Ishikawa (cell line): ENCODE data around the gene SPEF2.

Experiments
- CEBPB ChIP-seq: IDR thresholded peaks from 2 replicates; pipeline ENCODE4 v1.6.1; 2012
- CREB1 ChIP-seq: IDR thresholded peaks from 2 replicates; pipeline ENCODE4 v1.6.1; 2012; ENCODE audit warnings: low read depth
- EGR1 ChIP-seq: IDR thresholded peaks from 2 replicates; pipeline ENCODE4 v1.6.1; 2012
- EP300 ChIP-seq: IDR thresholded peaks from 2 replicates; pipeline ENCODE4 v1.6.1; 2012; ENCODE audit warnings: borderline replicate concordance
- FOXM1 ChIP-seq: IDR thresholded peaks from 2 replicates; pipeline ENCODE4 v1.6.1; 2012; ENCODE audit warnings: low read depth, borderline replicate concordance
- NFIC ChIP-seq: IDR thresholded peaks from 2 replicates; pipeline ENCODE4 v1.6.1; 2012
- RAD21 ChIP-seq: IDR thresholded peaks from 2 replicates; pipeline ENCODE4 v1.6.1; 2012; ENCODE audit warnings: low read depth
- TAF1 ChIP-seq: IDR thresholded peaks from 2 replicates; pipeline ENCODE4 v1.6.1; 2012; ENCODE audit warnings: low read depth, mild to moderate bottlenecking
- TCF12 ChIP-seq: IDR thresholded peaks from 2 replicates; pipeline ENCODE4 v1.6.1; 2012; ENCODE audit warnings: low read depth
- TEAD4 ChIP-seq: IDR thresholded peaks from 2 replicates; pipeline ENCODE4 v1.6.1; 2012
- USF1 ChIP-seq: IDR thresholded peaks from 2 replicates; pipeline ENCODE4 v1.6.1; 2012
- YY1 ChIP-seq: IDR thresholded peaks from 2 replicates; pipeline ENCODE4 v1.6.1; 2012; ENCODE audit warnings: low read depth
- ZBTB7A ChIP-seq: IDR thresholded peaks from 2 replicates; pipeline ENCODE4 v1.6.1; 2012; ENCODE audit warnings: low read depth
- TF ChIP-seq, protein P1 (sequence below): IDR thresholded peaks from 2 replicates; pipeline ENCODE4 v1.6.1; 2012
- TF ChIP-seq, protein P2 (sequence below): IDR thresholded peaks from 2 replicates; pipeline ENCODE4 v1.6.1; 2012; ENCODE audit warnings: low read depth, mild to moderate bottlenecking

Gene SPEF2

DNA sequence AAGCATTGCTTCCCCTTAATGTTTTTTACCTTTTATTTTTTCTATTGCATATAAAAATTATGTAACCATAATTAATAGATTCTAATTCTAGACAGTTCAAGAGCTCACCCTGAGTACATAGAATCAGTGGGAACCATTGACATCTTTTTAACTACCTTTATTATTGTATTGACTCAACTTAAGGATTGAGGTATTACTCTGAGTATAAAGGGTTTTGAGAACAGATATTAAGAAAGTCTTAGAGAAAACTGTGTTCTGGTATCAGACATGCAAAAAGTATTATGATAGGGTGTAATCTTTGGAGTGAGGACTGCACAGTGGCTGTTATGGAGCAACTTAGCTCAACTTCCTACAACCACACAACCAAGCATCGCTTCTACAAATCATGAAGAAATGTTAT, 8.9 kb downstream of the SPEF2 start:
- TF ChIP-seq USF1 (no peak), NFIC (no peak), CEBPB (no peak), ZBTB7A (no peak), TEAD4 (no peak), YY1 (no peak), TAF1 (no peak), EGR1 (no peak), CREB1 (no peak), RAD21 (no peak), EP300 (no peak), FOXM1 (no peak), TCF12 (no peak)
- TF ChIP-seq, protein P1, sequence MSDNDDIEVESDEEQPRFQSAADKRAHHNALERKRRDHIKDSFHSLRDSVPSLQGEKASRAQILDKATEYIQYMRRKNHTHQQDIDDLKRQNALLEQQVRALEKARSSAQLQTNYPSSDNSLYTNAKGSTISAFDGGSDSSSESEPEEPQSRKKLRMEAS: no peak
- TF ChIP-seq, protein P2, sequence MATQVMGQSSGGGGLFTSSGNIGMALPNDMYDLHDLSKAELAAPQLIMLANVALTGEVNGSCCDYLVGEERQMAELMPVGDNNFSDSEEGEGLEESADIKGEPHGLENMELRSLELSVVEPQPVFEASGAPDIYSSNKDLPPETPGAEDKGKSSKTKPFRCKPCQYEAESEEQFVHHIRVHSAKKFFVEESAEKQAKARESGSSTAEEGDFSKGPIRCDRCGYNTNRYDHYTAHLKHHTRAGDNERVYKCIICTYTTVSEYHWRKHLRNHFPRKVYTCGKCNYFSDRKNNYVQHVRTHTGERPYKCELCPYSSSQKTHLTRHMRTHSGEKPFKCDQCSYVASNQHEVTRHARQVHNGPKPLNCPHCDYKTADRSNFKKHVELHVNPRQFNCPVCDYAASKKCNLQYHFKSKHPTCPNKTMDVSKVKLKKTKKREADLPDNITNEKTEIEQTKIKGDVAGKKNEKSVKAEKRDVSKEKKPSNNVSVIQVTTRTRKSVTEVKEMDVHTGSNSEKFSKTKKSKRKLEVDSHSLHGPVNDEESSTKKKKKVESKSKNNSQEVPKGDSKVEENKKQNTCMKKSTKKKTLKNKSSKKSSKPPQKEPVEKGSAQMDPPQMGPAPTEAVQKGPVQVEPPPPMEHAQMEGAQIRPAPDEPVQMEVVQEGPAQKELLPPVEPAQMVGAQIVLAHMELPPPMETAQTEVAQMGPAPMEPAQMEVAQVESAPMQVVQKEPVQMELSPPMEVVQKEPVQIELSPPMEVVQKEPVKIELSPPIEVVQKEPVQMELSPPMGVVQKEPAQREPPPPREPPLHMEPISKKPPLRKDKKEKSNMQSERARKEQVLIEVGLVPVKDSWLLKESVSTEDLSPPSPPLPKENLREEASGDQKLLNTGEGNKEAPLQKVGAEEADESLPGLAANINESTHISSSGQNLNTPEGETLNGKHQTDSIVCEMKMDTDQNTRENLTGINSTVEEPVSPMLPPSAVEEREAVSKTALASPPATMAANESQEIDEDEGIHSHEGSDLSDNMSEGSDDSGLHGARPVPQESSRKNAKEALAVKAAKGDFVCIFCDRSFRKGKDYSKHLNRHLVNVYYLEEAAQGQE: no peak

GRCh38 chr5:35634326-35634725, 16.7 kb downstream of the SPEF2 start:
- TF ChIP-seq CREB1: no peak
- no peak for TF ChIP-seq FOXM1
- no peak for TF ChIP-seq TEAD4
- TF ChIP-seq YY1: no peak
- TF ChIP-seq ZBTB7A: no peak
- no peak for TF ChIP-seq EGR1
- no peak for TF ChIP-seq CEBPB
- no peak for TF ChIP-seq TCF12
- TF ChIP-seq NFIC: no peak
- TF ChIP-seq, protein P1: no peak
- TF ChIP-seq USF1: no peak
- no peak for TF ChIP-seq TAF1
- TF ChIP-seq, protein P2: no peak
- no peak for TF ChIP-seq RAD21
- no peak for TF ChIP-seq EP300

DNA sequence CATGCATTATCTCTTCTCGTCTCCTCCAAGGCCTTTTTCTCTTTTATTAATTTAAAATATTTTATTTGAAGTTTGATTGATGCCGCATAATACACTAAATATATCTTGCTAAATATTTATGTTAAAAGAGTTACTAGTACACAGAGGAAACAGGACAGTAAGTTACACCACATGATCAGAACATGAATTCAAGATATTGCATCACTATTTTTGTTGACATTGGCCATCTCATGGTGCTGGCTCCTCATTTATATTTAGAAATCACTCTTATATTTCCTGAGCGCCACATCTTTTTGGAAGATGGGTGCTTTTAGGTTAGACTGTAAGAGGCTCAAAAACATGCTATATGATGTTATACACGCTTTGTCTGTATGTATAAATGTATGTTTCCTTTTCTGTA, 23.0 kb downstream of the SPEF2 start:
- TF ChIP-seq NFIC: no peak

DNA sequence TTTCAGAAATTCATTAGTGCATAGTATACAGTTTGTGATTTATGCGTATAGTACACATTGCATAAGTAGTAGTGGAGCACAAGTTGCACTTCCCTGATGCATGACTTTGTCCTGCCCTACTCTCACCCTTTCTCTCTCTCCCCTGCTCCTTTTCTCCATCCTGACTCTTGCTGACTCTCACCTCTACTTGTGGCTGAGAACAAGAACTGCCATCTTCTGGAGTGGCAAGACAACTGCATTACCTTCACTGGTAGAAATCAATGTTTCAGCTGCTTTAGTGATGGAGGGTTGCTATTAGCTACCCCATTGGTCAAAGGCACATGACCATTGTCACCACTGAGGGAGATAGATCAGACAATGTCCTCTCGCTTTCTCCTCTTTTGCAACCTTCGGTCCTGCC, 26.9 kb downstream of the SPEF2 start:
- no peak for TF ChIP-seq TAF1
- TF ChIP-seq, protein P1: no peak
- TF ChIP-seq YY1: no peak
- TF ChIP-seq RAD21: no peak
- TF ChIP-seq USF1: no peak
- no peak for TF ChIP-seq CEBPB

- TF ChIP-seq NFIC: no peak
- TF ChIP-seq ZBTB7A: no peak
- TF ChIP-seq CEBPB: no peak
- no peak for TF ChIP-seq YY1
- no peak for TF ChIP-seq FOXM1
- no peak for TF ChIP-seq CREB1
- TF ChIP-seq USF1: no peak
- no peak for TF ChIP-seq RAD21
- no peak for TF ChIP-seq TCF12
- TF ChIP-seq TAF1: no peak
- TF ChIP-seq TEAD4: no peak
- TF ChIP-seq EGR1: no peak
- no peak for TF ChIP-seq EP300
- TF ChIP-seq, protein P1: no peak
- TF ChIP-seq, protein P2: no peak
These were observed 29.5 kb downstream of the SPEF2 start for GRCh38 chr5:35647128-35647527.
